GM19023 (cell line): ENCODE results near the gene TDRD7.

ENCODE experiments used
- ATAC-seq: cut with Tn5 transposase; IDR thresholded peaks from one replicate; pipeline ENCODE4 v1.9.1; 2021; ENCODE audit warnings: mild to moderate bottlenecking, moderate library complexity; ENCODE audit not compliant: unreplicated experiment

The TDRD7 gene

DNA sequence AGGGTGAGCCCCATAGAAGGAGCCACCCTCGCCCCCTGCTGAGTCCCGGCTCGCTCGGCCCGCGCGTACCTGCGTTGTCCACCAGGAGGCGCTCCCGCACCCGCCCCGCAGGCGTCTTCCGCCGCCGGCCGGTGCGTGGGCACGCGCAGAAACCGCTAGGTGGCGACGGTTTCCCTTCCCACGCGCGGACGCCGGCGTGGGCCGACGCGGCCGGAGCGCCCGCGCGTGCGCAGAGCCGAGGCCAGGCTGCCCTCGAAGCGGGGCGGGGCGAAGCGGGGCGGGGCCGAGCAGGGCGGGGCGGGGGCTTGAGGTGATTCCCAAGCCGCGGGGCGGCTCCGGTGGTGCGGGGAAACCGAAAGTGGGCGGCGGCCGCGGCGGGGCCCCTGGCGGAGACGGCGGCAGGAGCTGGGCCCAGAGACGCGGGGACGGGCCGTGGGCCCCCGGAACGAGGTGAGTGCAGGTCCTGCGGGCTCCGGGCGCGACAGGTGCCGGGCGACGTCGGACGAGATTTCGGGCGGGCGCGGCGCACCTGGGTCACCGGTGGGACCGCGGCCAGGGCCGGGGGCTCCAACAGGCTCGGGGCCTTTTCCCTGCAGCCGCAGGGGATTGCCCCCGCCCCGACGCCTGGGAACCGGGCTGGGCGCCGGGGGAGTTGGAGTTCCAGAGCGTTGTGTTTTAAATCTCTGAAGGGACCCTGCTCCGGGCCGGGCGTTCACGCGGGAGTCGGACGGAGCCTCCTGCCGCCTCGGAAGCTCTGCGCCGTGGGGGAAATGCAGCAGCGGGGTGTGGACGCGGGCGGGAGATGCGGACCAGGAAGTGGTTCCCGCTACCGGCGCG is at the start of gene TDRD7:
TDRD7 (plus strand) TSS at position 308 of the 837 bp plus-strand sequence. CDS start 16,370 bp downstream, outside the sequence.
- ATAC-seq, result peak; percentile 82

DNA sequence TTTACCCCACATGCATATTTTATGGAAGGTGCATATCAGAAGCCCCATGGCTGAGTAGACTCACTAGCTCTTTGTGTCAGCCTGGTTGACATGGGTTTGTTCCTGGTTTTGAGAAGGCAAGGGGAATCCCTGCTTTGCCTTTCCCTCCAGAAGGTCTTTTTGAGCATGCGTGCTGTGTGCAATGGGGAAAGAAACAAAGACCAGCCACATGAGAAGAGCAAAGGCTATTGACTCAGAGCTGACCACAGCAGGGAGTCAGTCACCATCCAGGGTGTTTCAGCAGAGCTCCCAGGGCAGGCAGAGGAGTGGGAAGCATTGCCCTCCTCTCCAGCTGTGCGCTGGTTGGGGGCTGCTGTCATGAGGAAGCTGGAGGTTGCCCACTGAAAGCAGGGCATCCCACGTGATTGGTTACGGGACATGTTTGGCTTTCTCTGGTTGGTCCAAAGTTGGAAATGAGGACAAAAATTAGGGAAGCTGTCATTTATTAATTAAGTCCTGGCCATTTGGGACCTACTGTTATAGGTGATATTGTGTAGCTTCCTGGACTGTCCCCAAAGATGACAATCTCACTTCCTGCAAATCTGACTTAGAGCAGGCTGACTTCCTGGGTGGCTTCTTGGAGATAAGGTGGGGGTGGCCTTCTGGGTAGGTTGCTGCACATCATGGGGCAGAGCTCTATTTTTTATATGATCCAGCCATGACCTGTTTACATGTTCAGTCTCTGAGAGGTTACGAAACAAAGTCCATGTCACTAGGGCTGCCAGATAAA is 48.9 kb upstream of the TDRD7 start:
- no peak for ATAC-seq

DNA sequence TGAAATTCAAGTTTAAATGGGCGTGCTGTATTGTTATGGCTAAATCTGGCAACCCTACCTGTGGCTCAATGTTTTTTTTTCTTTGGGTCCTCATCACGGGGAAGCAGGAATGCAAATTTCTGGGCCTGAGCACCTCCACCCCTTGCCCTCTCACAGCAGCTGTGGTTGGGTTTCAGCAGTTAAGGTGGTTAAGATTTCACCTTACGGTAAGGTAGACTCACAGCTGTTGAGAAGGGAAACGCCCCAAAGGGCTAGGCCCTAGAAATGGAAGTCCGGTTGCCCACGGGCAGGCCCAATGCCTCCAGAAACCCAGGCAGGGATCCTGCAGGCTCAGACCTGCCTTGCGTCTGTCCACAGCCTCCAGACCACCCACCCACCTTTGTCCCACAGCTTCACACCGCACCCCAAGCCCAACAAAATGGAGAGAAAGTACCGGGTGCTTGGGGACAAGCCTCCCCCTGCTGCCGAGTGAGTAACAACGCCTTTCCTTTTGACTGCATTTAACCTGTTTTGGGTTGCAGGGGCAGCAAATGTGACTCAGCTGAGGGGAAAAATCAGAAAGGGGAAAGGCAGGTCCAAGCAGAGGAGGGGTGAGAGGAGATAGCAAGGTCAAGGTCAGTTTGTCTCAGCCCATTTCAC is 48.1 kb upstream of the TDRD7 start:
- no peak for ATAC-seq

GRCh38 chr9:97364769-97365490 is 47.0 kb upstream of the TDRD7 start:
- no peak for ATAC-seq

- no peak for ATAC-seq
These were observed 46.3 kb upstream of the TDRD7 start for GRCh38 chr9:97365634-97366033.

DNA sequence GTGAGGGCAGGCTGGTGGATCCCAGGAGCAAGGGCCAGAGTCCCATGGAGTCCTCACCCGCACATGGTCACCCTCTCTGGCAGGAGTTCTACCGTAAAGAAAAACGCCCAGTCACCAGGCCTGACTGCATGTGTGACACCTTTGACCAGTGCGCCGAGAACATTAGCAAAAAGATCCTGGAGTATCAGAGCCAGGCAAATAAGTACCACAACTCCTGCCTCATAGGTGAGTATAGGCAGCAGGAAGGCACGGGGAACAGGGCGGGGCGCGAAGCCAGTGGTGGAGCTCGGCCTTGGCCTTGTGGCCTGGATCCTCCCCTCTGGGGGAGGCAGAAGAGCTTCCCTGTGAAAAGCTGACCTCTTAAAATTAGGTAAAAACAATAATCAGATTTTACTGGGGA is 45.4 kb upstream of the TDRD7 start:
- ATAC-seq, result no peak

DNA sequence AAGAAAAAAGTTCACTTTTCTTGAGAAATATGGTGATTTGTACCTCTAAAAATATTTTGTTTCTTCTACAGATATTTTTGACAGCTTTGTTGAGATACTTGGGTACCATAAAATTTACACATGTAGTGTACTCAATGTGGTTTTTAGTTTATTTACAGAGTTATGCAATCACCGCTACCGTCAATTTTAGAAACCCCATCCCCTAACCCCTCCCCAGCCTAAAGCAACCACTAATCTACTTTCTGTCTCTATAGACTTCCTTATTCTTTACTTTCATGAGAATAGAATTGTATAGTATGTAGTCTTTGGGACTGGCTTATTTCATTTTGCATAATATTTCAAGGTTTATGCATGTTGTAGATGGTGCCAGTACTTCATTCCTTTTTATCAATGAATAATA is 45.0 kb upstream of the TDRD7 start:
- no peak for ATAC-seq

DNA sequence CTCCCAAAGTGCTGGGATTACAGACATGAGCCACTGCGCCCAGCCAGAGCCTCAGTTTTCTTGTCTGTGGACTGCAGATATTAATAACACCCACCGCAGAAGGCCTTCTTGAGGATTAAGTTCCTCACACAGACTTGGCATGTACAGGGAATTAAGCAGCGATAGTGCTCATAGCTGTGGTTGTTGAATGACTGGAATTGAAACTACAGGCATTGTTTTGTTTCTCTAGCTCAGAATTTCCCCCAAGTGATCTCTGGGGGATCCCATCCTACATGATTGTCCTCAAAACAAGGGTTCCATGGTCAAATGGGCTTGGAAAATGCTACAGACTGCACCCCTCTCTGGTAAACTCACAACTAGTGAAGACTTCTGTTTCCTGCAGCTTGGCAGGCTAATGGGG is 44.2 kb upstream of the TDRD7 start:
- ATAC-seq, result no peak

GRCh38 chr9:97368964-97369363 is 42.9 kb upstream of the TDRD7 start:
- no peak for ATAC-seq

DNA sequence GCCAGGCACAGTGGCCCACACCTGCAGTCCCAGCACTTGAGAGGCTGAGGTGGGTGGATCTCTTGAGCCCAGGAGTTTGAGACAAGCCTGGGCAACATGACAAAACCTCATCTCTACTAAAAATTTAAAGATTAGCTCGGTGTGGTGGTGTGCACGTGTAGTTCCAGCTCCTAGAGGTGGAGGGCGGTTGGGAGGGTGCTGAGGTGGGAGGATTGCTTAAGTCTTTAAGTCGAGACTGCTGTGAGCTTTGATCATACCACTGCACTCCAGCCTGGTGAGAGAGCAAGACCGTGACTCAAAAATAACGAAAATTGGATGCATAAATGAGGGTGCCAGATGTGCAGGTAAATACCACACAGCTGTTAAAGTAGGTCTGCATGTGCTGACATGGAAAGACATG is 39.3 kb upstream of the TDRD7 start:
- ATAC-seq, result no peak

DNA sequence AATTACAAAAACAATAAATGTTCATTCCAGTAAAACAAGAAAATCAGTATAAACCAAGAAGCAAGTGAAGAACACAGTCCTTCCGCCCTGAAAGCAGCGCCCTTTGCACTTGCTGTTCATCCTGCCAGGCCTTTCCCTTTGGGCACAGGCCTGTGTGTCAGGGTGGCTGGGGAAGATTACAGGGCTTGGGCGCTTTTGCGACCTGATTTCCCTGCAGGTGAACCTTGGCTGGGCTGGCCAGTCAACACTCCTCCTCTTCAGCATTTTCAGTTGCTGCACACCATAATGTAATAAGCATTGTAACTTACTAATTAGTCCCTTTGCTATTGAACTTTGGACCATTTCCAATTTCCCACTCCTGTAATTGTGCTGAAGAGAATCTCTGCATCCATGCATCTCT is 38.6 kb upstream of the TDRD7 start:
- no peak for ATAC-seq

- ATAC-seq, result no peak
These were observed 37.1 kb upstream of the TDRD7 start for GRCh38 chr9:97374811-97375210.

GRCh38 chr9:97376902-97377301 is 35.0 kb upstream of the TDRD7 start:
- ATAC-seq, result no peak

DNA sequence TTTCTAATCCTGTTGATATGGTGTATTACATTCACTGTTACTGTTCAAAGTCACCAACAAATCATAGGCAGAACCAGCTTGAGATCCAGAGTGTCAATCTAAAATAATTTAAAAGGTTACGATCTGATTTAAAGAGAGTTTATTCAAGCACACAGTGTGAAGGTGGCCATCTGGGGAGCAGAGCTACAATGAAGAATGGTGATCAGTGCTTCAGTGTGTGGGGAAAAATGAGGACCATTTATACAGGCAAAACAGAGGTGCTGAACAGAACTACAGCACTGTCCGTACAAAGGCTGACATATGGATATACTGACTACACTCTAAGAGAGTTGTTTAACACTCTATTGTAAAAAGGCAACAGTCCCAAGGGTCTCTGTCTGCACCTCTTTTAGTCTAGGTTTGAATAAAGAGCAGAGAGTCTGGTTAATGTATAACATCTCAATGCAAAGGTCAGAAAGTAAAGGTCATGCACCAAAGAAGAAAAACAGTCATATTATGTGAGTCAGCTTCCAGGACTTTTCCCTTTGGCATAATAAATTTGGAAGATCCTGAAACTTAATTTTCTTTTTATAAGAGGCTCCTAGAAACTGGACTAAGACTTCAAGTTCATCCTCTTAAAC is 29.7 kb upstream of the TDRD7 start:
- ATAC-seq, result no peak

GRCh38 chr9:97384406-97385262 is 27.3 kb upstream of the TDRD7 start:
- ATAC-seq, result no peak

DNA sequence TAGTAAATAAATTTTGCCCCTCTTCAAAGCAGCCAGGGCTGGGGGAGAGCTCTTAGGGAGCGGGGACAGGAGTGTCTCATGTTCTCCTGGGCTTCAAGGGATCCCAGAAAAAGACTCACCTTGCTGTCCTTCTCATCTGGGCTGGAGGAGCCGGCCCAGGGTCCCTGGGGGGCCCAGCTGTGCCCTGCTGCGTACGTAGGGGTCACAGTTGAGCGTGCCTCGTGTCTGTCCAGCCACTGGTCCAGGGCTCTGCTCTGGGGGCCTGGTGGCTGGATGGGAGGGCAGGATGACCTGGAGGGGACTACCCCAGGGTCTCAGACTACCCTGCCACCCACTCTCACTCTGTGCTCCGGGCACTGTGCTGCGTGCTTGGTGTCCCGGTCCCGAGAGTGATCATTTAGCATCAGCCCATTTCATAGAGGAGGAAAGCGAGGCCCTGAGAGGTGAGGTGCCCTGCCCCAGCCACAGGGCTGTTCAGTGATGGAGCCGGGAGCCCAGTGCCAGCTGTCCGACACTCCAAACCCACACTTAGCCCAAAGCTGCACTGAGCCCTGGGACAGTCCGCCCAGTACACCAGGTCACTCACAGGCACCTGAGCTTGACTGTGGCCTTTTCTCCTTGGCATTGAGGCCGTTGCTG is 26.2 kb upstream of the TDRD7 start:
- no peak for ATAC-seq

- no peak for ATAC-seq
These were observed 25.6 kb upstream of the TDRD7 start for GRCh38 chr9:97386265-97386633.

GRCh38 chr9:97386733-97387503 is 25.0 kb upstream of the TDRD7 start:
- ATAC-seq, result peak; percentile 38

- no peak for ATAC-seq
These were observed 24.4 kb upstream of the TDRD7 start for GRCh38 chr9:97387504-97387886.
